PC-3 (cell line): ENCODE results near the gene CSMD2. TPM values are rescaled to one million over a fixed set of nuclear protein-coding genes. Genes with fewer than 3 reads are reported as not detected.

Experiments used
- ATAC-seq: fragments of 200-7000 bp; cut with Tn5 transposase; 2 replicates; pipeline ENCODE4 v1.9.1; 2020; ENCODE audit warnings: mild to moderate bottlenecking, moderate library complexity
- BruUV-seq: library from RNA; stranded (reverse); fragments of 400-500 nt; replicated peaks from 2 replicates; lab custom pipeline; 2021; lab: Mats Ljungman, UMichigan
- CTCF ChIA-PET: fragments of 300-600 bp; sonication (Branson Sonifier 250); formaldehyde crosslinking; loops from one replicate; lab custom pipeline; 2022; ENCODE audit warnings: antibody characterized with exemption; lab: Charles Lee
- POLR2A ChIA-PET: fragments of 300-600 bp; sonication (Branson Sonifier 250); formaldehyde crosslinking; loops from one replicate; lab custom pipeline; 2022; ENCODE audit warnings: antibody characterized with exemption; ENCODE audit not compliant: unreplicated experiment; lab: Charles Lee
- DNase-seq: peaks from one replicate; pipeline ENCODE4 v3.0.0-alpha.2; 2015
- H2AFZ ChIP-seq: fragments of 300-600 bp; sonication (generic); 2 replicates; pipeline ENCODE4 v1.6.0; 2016; ENCODE audit warnings: antibody characterized with exemption, low read length
- H3F3A ChIP-seq: fragments of 300-600 bp; sonication (generic); one replicate; pipeline ENCODE4 v1.6.0; 2017; ENCODE audit warnings: antibody characterized with exemption, low read length, control low read depth, mild to moderate bottlenecking; ENCODE audit not compliant: unreplicated experiment
- H3K27ac ChIP-seq: fragments of 300-600 bp; sonication (generic); 2 replicates; pipeline ENCODE4 v1.5.1; 2016; ENCODE audit warnings: mild to moderate bottlenecking, low read length
- H3K27me3 ChIP-seq: fragments of 300-600 bp; sonication (generic); 2 replicates; pipeline ENCODE4 v1.6.1; 2016; ENCODE audit warnings: low read length, mixed read lengths
- H3K36me3 ChIP-seq: fragments of 300-600 bp; sonication (generic); 2 replicates; pipeline ENCODE4 v1.6.1; 2016; ENCODE audit warnings: low read depth, mixed run types, low read length, mixed read lengths
- H3K4me1 ChIP-seq: fragments of 300-600 bp; sonication (generic); 2 replicates; pipeline ENCODE4 v1.5.1; 2016; ENCODE audit warnings: low read length; ENCODE audit not compliant: insufficient read depth
- H3K4me2 ChIP-seq: fragments of 300-600 bp; sonication (generic); 2 replicates; pipeline ENCODE4 v1.6.0; 2016; ENCODE audit warnings: low read length
- H3K4me3 ChIP-seq: fragments of 300-600 bp; sonication (generic); 2 replicates; pipeline ENCODE4 v1.5.1; 2016; ENCODE audit warnings: mild to moderate bottlenecking, low read length, mixed read lengths
- H3K79me2 ChIP-seq: fragments of 300-600 bp; sonication (generic); 2 replicates; pipeline ENCODE4 v1.6.1; 2017; ENCODE audit warnings: low read length, mixed read lengths
- H3K9ac ChIP-seq: fragments of 300-600 bp; sonication (generic); 2 replicates; pipeline ENCODE4 v1.6.0; 2016; ENCODE audit warnings: mild to moderate bottlenecking, low read length
- H3K9me2 ChIP-seq: fragments of 300-600 bp; sonication (generic); replicated peaks from 2 replicates; pipeline ENCODE4 v1.6.1; 2016; ENCODE audit warnings: mixed run types, low read length, mixed read lengths
- H3K9me3 ChIP-seq: fragments of 300-600 bp; sonication (generic); 2 replicates; pipeline ENCODE4 v1.6.1; 2016; ENCODE audit warnings: low read length, mixed read lengths
- H4K20me1 ChIP-seq: fragments of 300-600 bp; sonication (generic); 2 replicates; pipeline ENCODE4 v1.6.1; 2016; ENCODE audit warnings: low read length, mixed read lengths
- EZH2 ChIP-seq: fragments of 300-600 bp; sonication (generic); IDR thresholded peaks from one replicate; pipeline ENCODE4 v1.6.1; 2017; ENCODE audit warnings: antibody characterized with exemption, mild to moderate bottlenecking, low read length; ENCODE audit not compliant: unreplicated experiment
- EZH2phosphoT487 ChIP-seq: fragments of 300-600 bp; sonication (generic); IDR thresholded peaks from 2 replicates; pipeline ENCODE4 v1.6.1; 2018; ENCODE audit warnings: mild to moderate bottlenecking, antibody characterized with exemption, low read length, borderline replicate concordance
- intact Hi-C: fragments of 100-400 bp; cut with micrococcal nuclease; formaldehyde crosslinking; loops from 2 replicates; pipeline ENCODE4 v1.9.0; 2023
- total RNA-seq: library from RNA; depleted of rRNA; stranded (reverse); fragments of >200 nt; gene quantifications from 2 replicates; pipeline ENCODE4 v1.2.3, GENCODE V29; 2014
- TF ChIP-seq, protein P1 (sequence below): fragments of 300-600 bp; sonication (generic); conservative IDR thresholded peaks from 2 replicates; pipeline ENCODE4 v1.5.1; 2017; ENCODE audit warnings: antibody characterized with exemption, low read depth, mild to moderate bottlenecking, low read length

The CSMD2 gene
- total RNA-seq, 1 experiment from 2014 or later, result not detected

GRCh38 chr1:33615546-33615945 lies 549.5 kb downstream of the CSMD2 start:
- H3K36me3 ChIP-seq, result no peaks in the 10 kb centered on the region
- no peak overlapping the region for H3K27ac ChIP-seq
- no TSS peak for BruUV-seq
- TF ChIP-seq EZH2phosphoT487 (no peak), EZH2 (no peak)
- TF ChIP-seq, protein P1, sequence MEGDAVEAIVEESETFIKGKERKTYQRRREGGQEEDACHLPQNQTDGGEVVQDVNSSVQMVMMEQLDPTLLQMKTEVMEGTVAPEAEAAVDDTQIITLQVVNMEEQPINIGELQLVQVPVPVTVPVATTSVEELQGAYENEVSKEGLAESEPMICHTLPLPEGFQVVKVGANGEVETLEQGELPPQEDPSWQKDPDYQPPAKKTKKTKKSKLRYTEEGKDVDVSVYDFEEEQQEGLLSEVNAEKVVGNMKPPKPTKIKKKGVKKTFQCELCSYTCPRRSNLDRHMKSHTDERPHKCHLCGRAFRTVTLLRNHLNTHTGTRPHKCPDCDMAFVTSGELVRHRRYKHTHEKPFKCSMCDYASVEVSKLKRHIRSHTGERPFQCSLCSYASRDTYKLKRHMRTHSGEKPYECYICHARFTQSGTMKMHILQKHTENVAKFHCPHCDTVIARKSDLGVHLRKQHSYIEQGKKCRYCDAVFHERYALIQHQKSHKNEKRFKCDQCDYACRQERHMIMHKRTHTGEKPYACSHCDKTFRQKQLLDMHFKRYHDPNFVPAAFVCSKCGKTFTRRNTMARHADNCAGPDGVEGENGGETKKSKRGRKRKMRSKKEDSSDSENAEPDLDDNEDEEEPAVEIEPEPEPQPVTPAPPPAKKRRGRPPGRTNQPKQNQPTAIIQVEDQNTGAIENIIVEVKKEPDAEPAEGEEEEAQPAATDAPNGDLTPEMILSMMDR, result no peak
- peaks cover 69% of the 10 kb centered on the region for H3K27me3 ChIP-seq
- H3K9me2 ChIP-seq, result no peaks in the 10 kb centered on the region
- no peaks in the 10 kb centered on the region for H3F3A ChIP-seq
- no peak overlapping the region for H2AFZ ChIP-seq
- ATAC-seq, result no peak
- intact Hi-C loops, result loop anchor here (10.0 kb wide), 1 partner anchor 251 kb away; no protein-coding TSS in a partner anchor
- no peaks in the 10 kb centered on the region for H4K20me1 ChIP-seq
- no peak for DNase-seq
- H3K4me2 ChIP-seq, result no peak overlapping the region
- H3K4me3 ChIP-seq, result no peak overlapping the region
- H3K4me1 ChIP-seq, result no peaks in the 10 kb centered on the region
- CTCF ChIA-PET, result no interaction called here
- no peaks in the 10 kb centered on the region for H3K79me2 ChIP-seq
- no peak overlapping the region for H3K9ac ChIP-seq
- POLR2A ChIA-PET, result no interaction called here
- H3K9me3 ChIP-seq, result no peaks in the 10 kb centered on the region

DNA sequence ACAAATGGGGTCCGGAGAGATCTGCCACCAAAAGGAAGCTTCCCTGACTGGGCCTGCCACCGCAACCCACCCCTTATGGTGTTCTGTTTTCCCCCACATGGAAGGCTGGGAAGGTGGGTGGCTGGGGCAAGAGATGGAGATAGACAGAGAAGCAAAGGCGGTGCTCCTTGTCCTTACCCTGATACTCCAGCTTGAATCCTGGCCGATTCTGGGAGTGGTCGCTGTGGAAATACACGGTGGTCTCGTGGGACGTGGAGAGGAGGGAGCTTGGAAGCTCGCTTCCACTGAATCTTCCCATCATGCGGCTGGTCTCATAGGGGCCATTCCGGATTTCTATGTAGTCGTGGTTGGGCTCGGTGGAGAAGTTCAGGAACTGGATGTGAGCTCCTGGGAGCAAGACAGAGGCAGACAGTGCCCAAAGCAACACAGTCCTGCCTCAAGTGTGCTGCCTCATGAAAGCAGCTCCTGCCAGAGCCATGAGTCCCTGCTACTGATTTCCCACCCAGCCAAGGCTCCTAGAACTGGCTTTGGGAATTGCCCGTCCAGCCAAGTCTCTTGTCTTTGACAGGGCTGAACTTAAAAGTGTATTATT lies 554.1 kb downstream of the CSMD2 start:
- no peak for DNase-seq
- Histone ChIP-seq H3K4me2 (no peak overlapping the region), H2AFZ (no peak overlapping the region), H3K9me2 (no peaks in the 10 kb centered on the region), H3K79me2 (no peaks in the 10 kb centered on the region), H3K4me1 (no peaks in the 10 kb centered on the region), H3K9me3 (no peaks in the 10 kb centered on the region), H4K20me1 (no peaks in the 10 kb centered on the region), H3K9ac (no peak overlapping the region), H3K36me3 (no peaks in the 10 kb centered on the region), H3K27me3 (peaks cover 32% of the 10 kb centered on the region), H3F3A (no peaks in the 10 kb centered on the region), H3K4me3 (no peak overlapping the region), H3K27ac (no peak overlapping the region)
- BruUV-seq, result no TSS peak
- intact Hi-C loops, result loop anchor here (10.0 kb wide), 1 partner anchor 246 kb away; no protein-coding TSS in a partner anchor
- no peak for ATAC-seq
- ChIA-PET POLR2A (no interaction called here), CTCF (interaction anchor here (0.5 to 0.6 kb wide), 2 partner anchors 139 to 238 kb away, joined by 3 read pairs; partner anchors contain the start of gene ZSCAN20)
- no peak for TF ChIP-seq EZH2
- TF ChIP-seq EZH2phosphoT487, result no peak
- TF ChIP-seq, protein P1, result no peak

DNA sequence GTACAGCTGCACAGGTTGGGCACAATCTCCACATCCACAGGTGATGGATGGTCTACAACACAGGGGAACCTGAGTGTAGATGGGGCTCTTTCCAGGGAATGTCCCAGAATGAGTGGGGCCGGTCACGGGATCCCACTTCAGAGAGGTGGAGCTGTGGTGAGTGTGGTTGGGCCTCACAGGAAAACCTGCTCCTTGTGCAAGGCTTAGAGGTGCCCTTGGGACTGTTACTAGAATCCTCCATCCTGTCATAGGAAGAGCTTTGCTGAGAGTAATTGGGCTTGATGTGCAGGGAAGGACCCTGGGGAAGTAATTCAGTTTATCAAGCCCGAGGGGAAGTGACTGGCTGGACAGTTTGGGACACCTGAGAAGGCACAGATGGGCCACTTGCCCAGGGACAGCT lies 554.6 kb downstream of the CSMD2 start:
- intact Hi-C loops, result loop anchor here (10.0 kb wide), 1 partner anchor 246 kb away; no protein-coding TSS in a partner anchor

More for the DNA sequence above, 554.6 kb downstream of the CSMD2 start:
- peaks cover 31% of the 10 kb centered on the region for H3K27me3 ChIP-seq
- DNase-seq (no peak), ATAC-seq (no peak)
- H3K4me1 ChIP-seq, result no peaks in the 10 kb centered on the region
- H3F3A ChIP-seq, result no peaks in the 10 kb centered on the region
- no peak overlapping the region for H3K4me2 ChIP-seq
- no peaks in the 10 kb centered on the region for H3K9me2 ChIP-seq
- no peaks in the 10 kb centered on the region for H4K20me1 ChIP-seq
- no peaks in the 10 kb centered on the region for H3K79me2 ChIP-seq
- H3K4me3 ChIP-seq, result no peak overlapping the region
- CTCF ChIA-PET, result interaction anchor here (0.6 kb wide), 1 partner anchor 138 kb away, joined by 3 read pairs; the partner anchor contains the start of gene ZSCAN20
- no peak for TF ChIP-seq EZH2
- TF ChIP-seq, protein P1, result no peak
- H3K36me3 ChIP-seq, result no peaks in the 10 kb centered on the region
- no TSS peak for BruUV-seq
- POLR2A ChIA-PET, result no interaction called here
- H3K9ac ChIP-seq, result no peak overlapping the region
- no peak overlapping the region for H3K27ac ChIP-seq
- no peak overlapping the region for H2AFZ ChIP-seq
- H3K9me3 ChIP-seq, result no peaks in the 10 kb centered on the region
